Measurements from ENCODE around the gene SUPT5H. TPM values are rescaled to one million over a fixed set of nuclear protein-coding genes. Genes with fewer than 3 reads are reported as not detected.
A peak's percentile ranks its signal among the peaks of the same experiment; 100 is the strongest.

Gene SUPT5H
- total and polyA plus RNA-seq, 9 donors: 51.4 to 163 (median 101) TPM

DNA sequence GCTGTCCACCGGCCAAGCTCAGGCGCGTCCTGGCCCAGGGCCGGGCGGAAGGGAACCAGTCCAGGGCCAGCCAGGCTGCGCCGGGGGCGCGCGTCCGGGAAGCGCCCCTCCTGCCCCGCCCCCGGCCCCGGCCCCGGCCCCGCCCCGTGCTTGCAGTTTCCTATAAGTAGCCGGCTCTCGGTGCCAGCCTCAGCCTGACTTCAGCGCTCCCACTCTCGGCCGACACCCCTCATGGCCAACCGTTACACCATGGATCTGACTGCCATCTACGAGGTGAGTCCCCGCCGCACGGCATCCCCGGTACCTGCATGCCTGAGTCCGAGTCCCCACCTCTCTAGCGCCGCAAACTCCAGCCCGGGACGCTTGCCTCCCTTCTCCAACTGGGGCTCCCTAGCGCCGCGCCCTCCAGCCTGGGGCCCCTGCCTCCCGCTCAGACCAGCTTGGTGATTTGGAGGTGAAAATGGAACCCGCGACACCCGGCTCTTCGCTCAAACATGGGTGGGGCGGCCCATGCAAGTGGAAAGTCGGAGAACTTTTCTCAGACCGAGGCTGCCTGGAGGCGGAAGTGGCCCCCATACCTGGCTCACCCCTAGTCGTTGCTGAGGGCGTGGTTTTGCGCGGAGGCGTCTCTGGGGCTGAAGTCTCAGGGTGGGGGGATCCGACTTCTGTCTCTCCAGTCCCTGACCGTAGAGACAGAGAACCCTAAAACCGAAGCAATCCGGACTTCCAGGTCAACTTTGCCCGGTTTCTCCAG is 38.5 kb upstream of the SUPT5H start, which contains the start of gene ZFP36:
ZFP36 (plus strand) TSS at position 192 of the 754 bp plus-strand sequence; CDS start at position 250, 58 bp downstream.
- intact Hi-C loops (cut with DNase I): no loop called here
- no peaks in the 10 kb centered on the region for H3K36me3 ChIP-seq
- H3K9me3 ChIP-seq: no peaks in the 10 kb centered on the region
- TF ChIP-seq, protein P1, sequence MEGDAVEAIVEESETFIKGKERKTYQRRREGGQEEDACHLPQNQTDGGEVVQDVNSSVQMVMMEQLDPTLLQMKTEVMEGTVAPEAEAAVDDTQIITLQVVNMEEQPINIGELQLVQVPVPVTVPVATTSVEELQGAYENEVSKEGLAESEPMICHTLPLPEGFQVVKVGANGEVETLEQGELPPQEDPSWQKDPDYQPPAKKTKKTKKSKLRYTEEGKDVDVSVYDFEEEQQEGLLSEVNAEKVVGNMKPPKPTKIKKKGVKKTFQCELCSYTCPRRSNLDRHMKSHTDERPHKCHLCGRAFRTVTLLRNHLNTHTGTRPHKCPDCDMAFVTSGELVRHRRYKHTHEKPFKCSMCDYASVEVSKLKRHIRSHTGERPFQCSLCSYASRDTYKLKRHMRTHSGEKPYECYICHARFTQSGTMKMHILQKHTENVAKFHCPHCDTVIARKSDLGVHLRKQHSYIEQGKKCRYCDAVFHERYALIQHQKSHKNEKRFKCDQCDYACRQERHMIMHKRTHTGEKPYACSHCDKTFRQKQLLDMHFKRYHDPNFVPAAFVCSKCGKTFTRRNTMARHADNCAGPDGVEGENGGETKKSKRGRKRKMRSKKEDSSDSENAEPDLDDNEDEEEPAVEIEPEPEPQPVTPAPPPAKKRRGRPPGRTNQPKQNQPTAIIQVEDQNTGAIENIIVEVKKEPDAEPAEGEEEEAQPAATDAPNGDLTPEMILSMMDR (IDR thresholded peaks at IDR 0.05): no peak
- TF ChIP-seq EP300 (IDR thresholded peaks at IDR 0.05): peak; percentile 29
- peak; percentile 99 for TF ChIP-seq POLR2A (IDR thresholded peaks at IDR 0.05)
- H3K27ac ChIP-seq: peak within 1 kb of the TSS; percentile 87 to 98
- peak within 1 kb of the TSS; percentile 97 for H3K4me3 ChIP-seq
- WGBS, 3 donors: 0 to 1% (median 0%) methylated on average over 43 to 56 of the region's 56 CpGs
- peak; percentile 88 to 95 (median 95) for DNase-seq
- no peaks in the 10 kb centered on the region for H3K27me3 ChIP-seq
- peaks cover 8% of the 10 kb centered on the region for H3K4me1 ChIP-seq (ENCODE audit: insufficient read depth)

DNA sequence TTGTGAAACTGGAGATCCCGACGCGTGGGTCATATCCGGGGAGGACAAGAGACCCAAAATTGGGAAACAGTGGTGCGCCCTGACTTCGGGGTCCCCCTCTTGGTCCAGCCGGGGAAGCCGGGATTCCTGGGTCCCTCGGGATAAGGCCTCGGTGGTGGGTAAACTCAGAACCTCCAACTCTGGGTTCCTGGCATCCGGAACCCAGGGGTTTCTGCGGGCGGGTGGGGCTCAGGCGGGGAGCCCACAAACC is 38.0 kb upstream of the SUPT5H start:
- Histone ChIP-seq H3K27me3 (no peaks in the 10 kb centered on the region), H3K36me3 (no peaks in the 10 kb centered on the region), H3K4me3 (peak overlapping the region; percentile 97), H3K9me3 (no peaks in the 10 kb centered on the region), H3K27ac (peak overlapping the region; percentile 87 to 98), H3K4me1 (ENCODE audit: insufficient read depth) (peaks cover 6% of the 10 kb centered on the region)
- intact Hi-C loops (cut with DNase I): no loop called here
- 0 to 1% (median 1%) methylated on average over 8 to 14 of the region's 14 CpGs for WGBS, 3 donors
- DNase-seq: peak in 2 of 5 donors; percentile 59 to 68
- TF ChIP-seq POLR2A (IDR thresholded peaks at IDR 0.05) (no peak), EP300 (IDR thresholded peaks at IDR 0.05) (no peak)
- TF ChIP-seq, protein P1 (IDR thresholded peaks at IDR 0.05): no peak

DNA sequence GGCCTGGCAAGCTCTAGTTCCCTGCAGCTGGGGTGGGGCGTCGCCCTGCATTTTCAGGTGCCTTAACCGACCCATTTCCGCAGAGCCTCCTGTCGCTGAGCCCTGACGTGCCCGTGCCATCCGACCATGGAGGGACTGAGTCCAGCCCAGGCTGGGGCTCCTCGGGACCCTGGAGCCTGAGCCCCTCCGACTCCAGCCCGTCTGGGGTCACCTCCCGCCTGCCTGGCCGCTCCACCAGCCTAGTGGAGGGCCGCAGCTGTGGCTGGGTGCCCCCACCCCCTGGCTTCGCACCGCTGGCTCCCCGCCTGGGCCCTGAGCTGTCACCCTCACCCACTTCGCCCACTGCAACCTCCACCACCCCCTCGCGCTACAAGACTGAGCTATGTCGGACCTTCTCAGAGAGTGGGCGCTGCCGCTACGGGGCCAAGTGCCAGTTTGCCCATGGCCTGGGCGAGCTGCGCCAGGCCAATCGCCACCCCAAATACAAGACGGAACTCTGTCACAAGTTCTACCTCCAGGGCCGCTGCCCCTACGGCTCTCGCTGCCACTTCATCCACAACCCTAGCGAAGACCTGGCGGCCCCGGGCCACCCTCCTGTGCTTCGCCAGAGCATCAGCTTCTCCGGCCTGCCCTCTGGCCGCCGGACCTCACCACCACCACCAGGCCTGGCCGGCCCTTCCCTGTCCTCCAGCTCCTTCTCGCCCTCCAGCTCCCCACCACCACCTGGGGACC is 37.6 kb upstream of the SUPT5H start:
- peak overlapping the region; percentile 97 for H3K4me3 ChIP-seq
- intact Hi-C loops (cut with DNase I): no loop called here
- DNase-seq: peak; percentile 43 to 70 (median 66)
- H3K27me3 ChIP-seq: no peaks in the 10 kb centered on the region
- TF ChIP-seq POLR2A (IDR thresholded peaks at IDR 0.05) (peak; percentile 36), EP300 (IDR thresholded peaks at IDR 0.05) (no peak)
- WGBS, 3 donors: 16 to 30% (median 26%) methylated on average over 28 to 40 of the region's 40 CpGs
- peaks cover 5% of the 10 kb centered on the region for H3K4me1 ChIP-seq (ENCODE audit: insufficient read depth)
- H3K36me3 ChIP-seq: no peaks in the 10 kb centered on the region
- no peaks in the 10 kb centered on the region for H3K9me3 ChIP-seq
- peak overlapping the region; percentile 87 to 98 for H3K27ac ChIP-seq

DNA sequence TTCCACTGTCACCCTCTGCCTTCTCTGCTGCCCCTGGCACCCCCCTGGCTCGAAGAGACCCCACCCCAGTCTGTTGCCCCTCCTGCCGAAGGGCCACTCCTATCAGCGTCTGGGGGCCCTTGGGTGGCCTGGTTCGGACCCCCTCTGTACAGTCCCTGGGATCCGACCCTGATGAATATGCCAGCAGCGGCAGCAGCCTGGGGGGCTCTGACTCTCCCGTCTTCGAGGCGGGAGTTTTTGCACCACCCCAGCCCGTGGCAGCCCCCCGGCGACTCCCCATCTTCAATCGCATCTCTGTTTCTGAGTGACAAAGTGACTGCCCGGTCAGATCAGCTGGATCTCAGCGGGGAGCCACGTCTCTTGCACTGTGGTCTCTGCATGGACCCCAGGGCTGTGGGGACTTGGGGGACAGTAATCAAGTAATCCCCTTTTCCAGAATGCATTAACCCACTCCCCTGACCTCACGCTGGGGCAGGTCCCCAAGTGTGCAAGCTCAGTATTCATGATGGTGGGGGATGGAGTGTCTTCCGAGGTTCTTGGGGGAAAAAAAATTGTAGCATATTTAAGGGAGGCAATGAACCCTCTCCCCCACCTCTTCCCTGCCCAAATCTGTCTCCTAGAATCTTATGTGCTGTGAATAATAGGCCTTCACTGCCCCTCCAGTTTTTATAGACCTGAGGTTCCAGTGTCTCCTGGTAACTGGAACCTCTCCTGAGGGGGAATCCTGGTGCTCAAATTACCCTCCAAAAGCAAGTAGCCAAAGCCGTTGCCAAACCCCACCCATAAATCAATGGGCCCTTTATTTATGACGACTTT is 36.8 kb upstream of the SUPT5H start:
- no peaks in the 10 kb centered on the region for H3K36me3 ChIP-seq
- H3K9me3 ChIP-seq: no peaks in the 10 kb centered on the region
- no peaks in the 10 kb centered on the region for H3K27me3 ChIP-seq
- peak in 3 of 5 donors; percentile 41 to 72 (median 64) for DNase-seq
- peak overlapping the region; percentile 87 to 98 for H3K27ac ChIP-seq
- peak; percentile 12 for TF ChIP-seq POLR2A (IDR thresholded peaks at IDR 0.05)
- TF ChIP-seq EP300 (IDR thresholded peaks at IDR 0.05): no peak
- intact Hi-C loops (cut with DNase I): no loop called here
- 23 to 34% (median 25%) methylated on average over 20 of the region's 20 CpGs for WGBS, 3 donors
- peaks cover 5% of the 10 kb centered on the region for H3K4me1 ChIP-seq (ENCODE audit: insufficient read depth)
- peak overlapping the region; percentile 97 for H3K4me3 ChIP-seq

All from ovary (tissue), 9 donors.